ENCODE measurements around the gene RSRC1. TPM values are rescaled to one million over a fixed set of nuclear protein-coding genes. Genes with fewer than 3 reads are reported as not detected.

Gene RSRC1
- total and polyA plus RNA-seq, 5 donors from 2014 or later: 25.8 to 35.7 (median 30.1) TPM

DNA sequence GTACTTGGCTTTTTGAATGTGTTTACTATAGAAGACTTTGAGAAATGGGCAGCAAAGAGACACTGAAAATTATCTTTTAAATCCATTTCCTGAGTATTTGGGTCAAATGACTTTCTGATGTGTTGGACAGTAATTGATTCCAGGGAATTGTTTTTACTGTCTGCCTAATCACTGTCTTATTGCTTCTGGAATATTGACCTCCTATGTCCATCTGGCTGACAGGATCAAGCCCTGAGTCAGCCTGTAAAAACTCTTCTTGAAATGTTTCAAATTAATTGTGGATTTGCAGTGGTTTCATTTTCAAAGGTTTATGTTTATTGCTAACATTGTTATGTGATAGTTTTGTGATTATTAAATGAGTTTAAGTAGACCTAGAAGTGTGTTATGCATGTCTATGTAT is 410.5 kb downstream of the RSRC1 start:
- Histone ChIP-seq H3K27me3 (ENCODE audit: control insufficient read depth, insufficient read depth, low read length) (no peaks in the 10 kb centered on the region), H3K4me1 (ENCODE audit: control insufficient read depth, insufficient read depth, low read length, poor library complexity, severe bottlenecking) (no peaks in the 10 kb centered on the region), H3K4me3 (ENCODE audit: low read depth, low read length) (no peak overlapping the region), H3K36me3 (ENCODE audit: control insufficient read depth, insufficient read depth, low read length) (no peaks in the 10 kb centered on the region), H3K9me3 (ENCODE audit: control insufficient read depth in 2 of 2, low read length in 2 of 2) (no peaks in the 10 kb centered on the region), H3K27ac (ENCODE audit: insufficient read depth, low read length, poor library complexity, severe bottlenecking) (no peak overlapping the region)
- Mint-ChIP-seq H3K4me3 (no peak overlapping the region), H3K27ac (no peak overlapping the region), H3K9me3 (peaks cover 0 to 4% (median 0%) of the 10 kb centered on the region in 7 donors), H3K36me3 (peaks cover 3% of the 10 kb centered on the region), H3K27me3 (no peaks in the 10 kb centered on the region), H3K4me1 (peaks cover 0 to 10% (median 4%) of the 10 kb centered on the region in 4 donors)
- ATAC-seq (ENCODE audit: low read depth in 2 of 2): no peak
- no peak for DNase-seq

DNA sequence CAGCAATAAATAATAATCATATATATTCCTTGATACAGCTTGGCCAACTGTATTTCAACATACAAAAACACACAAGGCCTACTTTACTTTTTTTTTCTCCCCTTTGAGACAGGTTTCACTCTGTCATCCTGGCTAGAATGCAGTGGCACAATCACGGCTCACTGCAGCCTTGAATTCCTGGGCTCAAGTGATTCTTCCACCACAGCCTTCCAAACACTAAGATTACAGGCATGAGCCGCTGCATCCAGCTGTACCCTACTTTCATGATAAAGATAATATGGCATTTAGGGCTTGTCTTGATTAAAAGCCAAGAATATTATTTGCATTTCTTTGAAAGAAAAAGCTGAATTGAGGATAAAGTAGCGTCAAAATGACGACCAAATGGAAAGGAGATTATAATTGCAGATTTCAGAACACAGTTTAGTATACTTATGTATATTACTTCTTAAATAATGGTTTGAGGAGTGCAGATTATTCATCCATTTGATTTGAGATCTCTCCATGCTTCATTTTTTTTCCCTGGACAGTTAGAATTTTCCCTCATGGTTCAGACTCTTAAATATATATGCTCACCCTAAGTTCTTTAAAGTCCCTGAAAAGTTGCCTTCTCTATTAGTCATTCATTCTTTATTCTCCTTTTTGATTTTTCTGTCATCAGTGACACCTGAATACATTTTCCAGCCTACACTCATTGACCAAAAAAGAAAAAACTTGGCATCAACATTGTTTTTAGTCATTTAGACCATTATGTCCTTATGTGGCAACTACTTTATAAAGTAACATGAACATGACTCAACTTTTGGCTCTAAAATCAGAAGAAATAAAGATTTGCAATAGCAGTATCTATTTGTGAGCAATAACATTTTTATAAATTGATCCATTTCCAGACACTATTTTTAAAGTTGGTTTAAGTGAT is 412.6 kb downstream of the RSRC1 start:
- Histone ChIP-seq H3K4me3 (ENCODE audit: low read depth, low read length) (no peak overlapping the region), H3K4me1 (ENCODE audit: control insufficient read depth, insufficient read depth, low read length, poor library complexity, severe bottlenecking) (no peaks in the 10 kb centered on the region), H3K27ac (ENCODE audit: insufficient read depth, low read length, poor library complexity, severe bottlenecking) (no peak overlapping the region), H3K9me3 (ENCODE audit: control insufficient read depth in 2 of 2, low read length in 2 of 2) (no peaks in the 10 kb centered on the region), H3K36me3 (ENCODE audit: control insufficient read depth, insufficient read depth, low read length) (no peaks in the 10 kb centered on the region), H3K27me3 (ENCODE audit: control insufficient read depth, insufficient read depth, low read length) (no peaks in the 10 kb centered on the region)
- Mint-ChIP-seq H3K27me3 (no peaks in the 10 kb centered on the region), H3K4me1 (peaks cover 0 to 10% (median 4%) of the 10 kb centered on the region in 4 donors), H3K36me3 (peaks cover 3% of the 10 kb centered on the region), H3K4me3 (no peak overlapping the region), H3K27ac (no peak overlapping the region), H3K9me3 (peaks cover 0 to 3% (median 0%) of the 10 kb centered on the region in 7 donors)
- no peak for DNase-seq
- ATAC-seq (ENCODE audit: low read depth in 2 of 2): no peak

DNA sequence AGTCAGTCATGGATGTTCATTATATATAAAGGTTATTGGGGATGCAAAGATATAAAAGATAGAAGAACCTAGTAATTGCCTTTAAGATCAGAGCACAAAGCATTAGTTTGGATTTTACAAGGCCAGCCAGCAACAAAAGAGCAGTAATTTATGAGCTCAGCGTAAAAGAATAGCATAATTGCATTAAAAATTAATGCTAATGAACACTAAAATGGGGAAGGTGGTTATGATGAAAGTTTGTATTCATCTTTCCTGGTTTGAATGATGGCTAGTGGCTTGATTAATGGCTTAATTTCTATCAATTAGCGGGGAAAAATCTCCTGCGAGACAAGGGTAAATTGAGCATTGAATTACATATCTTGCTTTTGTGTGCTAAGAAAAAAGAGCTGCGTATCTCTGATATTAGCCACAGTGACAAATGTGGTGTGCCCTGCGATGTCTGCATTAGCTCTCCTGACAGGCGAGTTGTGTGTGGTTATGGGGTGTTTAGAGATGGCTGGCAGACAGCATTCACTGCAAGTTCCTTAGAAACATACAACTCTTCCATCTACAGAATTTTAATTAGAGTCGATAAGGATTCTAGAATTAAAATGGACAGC is 418.3 kb downstream of the RSRC1 start:
- Mint-ChIP-seq H3K27me3 (no peaks in the 10 kb centered on the region), H3K27ac (no peak overlapping the region), H3K36me3 (no peaks in the 10 kb centered on the region), H3K9me3 (peaks cover 0 to 3% (median 0%) of the 10 kb centered on the region in 7 donors), H3K4me3 (no peak overlapping the region), H3K4me1 (peaks cover 0 to 2% (median 0%) of the 10 kb centered on the region in 4 donors)
- no peaks in the 10 kb centered on the region for H3K4me1 ChIP-seq (ENCODE audit: control insufficient read depth, insufficient read depth, low read length, poor library complexity, severe bottlenecking)
- ATAC-seq (ENCODE audit: low read depth in 2 of 2): no peak
- H3K27me3 ChIP-seq (ENCODE audit: control insufficient read depth, insufficient read depth, low read length): no peaks in the 10 kb centered on the region
- no peaks in the 10 kb centered on the region for H3K9me3 ChIP-seq (ENCODE audit: control insufficient read depth in 2 of 2, low read length in 2 of 2)
- no peak overlapping the region for H3K4me3 ChIP-seq (ENCODE audit: low read depth, low read length)
- H3K27ac ChIP-seq (ENCODE audit: insufficient read depth, low read length, poor library complexity, severe bottlenecking): no peak overlapping the region
- H3K36me3 ChIP-seq (ENCODE audit: control insufficient read depth, insufficient read depth, low read length): no peaks in the 10 kb centered on the region
- no peak for DNase-seq

DNA sequence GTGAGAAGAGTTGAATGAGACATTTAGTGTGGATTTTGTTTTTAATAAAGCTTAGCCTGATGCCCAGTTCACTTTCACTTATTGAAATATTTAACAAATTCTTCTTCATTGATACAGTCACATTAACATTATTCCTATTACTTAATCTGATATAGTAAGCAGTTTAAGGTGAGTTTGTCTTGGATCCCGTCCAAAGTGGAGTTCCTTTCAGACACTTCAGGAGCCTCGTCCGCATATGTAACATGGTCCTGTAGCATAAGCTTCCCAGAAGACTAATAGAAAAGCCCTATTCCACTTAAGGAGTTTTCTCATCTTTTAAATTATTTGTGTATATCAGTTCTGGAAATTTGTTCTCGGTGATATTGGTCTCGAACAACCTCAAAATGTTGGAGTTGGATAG is 421.4 kb downstream of the RSRC1 start:
- H3K36me3 ChIP-seq (ENCODE audit: control insufficient read depth, insufficient read depth, low read length): no peaks in the 10 kb centered on the region
- no peak overlapping the region for H3K4me3 ChIP-seq (ENCODE audit: low read depth, low read length)
- ATAC-seq (ENCODE audit: low read depth in 2 of 2) (no peak), DNase-seq (no peak)
- no peaks in the 10 kb centered on the region for H3K4me1 ChIP-seq (ENCODE audit: control insufficient read depth, insufficient read depth, low read length, poor library complexity, severe bottlenecking)
- Mint-ChIP-seq H3K9me3 (no peaks in the 10 kb centered on the region), H3K4me1 (no peaks in the 10 kb centered on the region), H3K4me3 (no peak overlapping the region), H3K27me3 (no peaks in the 10 kb centered on the region), H3K36me3 (no peaks in the 10 kb centered on the region), H3K27ac (no peak overlapping the region)
- no peaks in the 10 kb centered on the region for H3K27me3 ChIP-seq (ENCODE audit: control insufficient read depth, insufficient read depth, low read length)
- no peaks in the 10 kb centered on the region for H3K9me3 ChIP-seq (ENCODE audit: control insufficient read depth in 2 of 2, low read length in 2 of 2)
- no peak overlapping the region for H3K27ac ChIP-seq (ENCODE audit: insufficient read depth, low read length, poor library complexity, severe bottlenecking)

DNA sequence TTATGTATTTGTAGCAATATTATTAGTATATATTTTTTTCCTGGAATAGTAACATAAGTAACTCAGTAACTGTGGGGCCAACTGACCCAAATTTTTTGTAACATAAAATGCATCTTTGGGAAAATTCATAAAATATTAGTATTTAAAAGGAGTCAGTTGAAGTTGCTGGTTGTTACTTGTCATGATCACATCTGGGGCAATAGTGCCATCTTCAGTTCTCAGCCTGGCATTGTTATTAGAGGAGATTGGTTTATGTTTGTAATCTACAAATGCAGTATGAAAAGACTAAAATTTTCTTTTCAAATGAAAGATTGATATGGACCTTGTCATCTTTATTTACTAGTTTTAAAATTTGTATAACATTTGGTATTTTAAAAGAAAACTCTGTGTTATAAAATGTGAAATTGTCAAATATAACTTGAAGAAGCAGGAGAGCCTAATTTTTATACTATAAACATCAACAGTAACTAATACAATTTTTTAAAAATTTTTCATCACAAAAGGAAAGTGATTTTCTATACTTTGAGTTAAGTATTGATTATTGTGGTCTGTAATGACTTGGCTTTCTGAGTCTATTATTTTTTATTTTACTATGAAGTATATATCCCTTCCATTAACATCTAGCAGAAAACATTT is 422.3 kb downstream of the RSRC1 start:
- ATAC-seq (ENCODE audit: low read depth in 2 of 2) (no peak), DNase-seq (peak in 2 of 3 donors; percentile 11 to 44)
- no peaks in the 10 kb centered on the region for H3K4me1 Mint-ChIP-seq
- no peaks in the 10 kb centered on the region for H3K9me3 ChIP-seq (ENCODE audit: control insufficient read depth in 2 of 2, low read length in 2 of 2)
- H3K27me3 ChIP-seq (ENCODE audit: control insufficient read depth, insufficient read depth, low read length): no peaks in the 10 kb centered on the region
- H3K27ac Mint-ChIP-seq: no peak overlapping the region
- H3K4me3 Mint-ChIP-seq: no peak overlapping the region
- no peak overlapping the region for H3K27ac ChIP-seq (ENCODE audit: insufficient read depth, low read length, poor library complexity, severe bottlenecking)
- H3K4me1 ChIP-seq (ENCODE audit: control insufficient read depth, insufficient read depth, low read length, poor library complexity, severe bottlenecking): no peaks in the 10 kb centered on the region
- no peaks in the 10 kb centered on the region for H3K36me3 Mint-ChIP-seq
- H3K27me3 Mint-ChIP-seq: no peaks in the 10 kb centered on the region
- no peak overlapping the region for H3K4me3 ChIP-seq (ENCODE audit: low read depth, low read length)
- no peaks in the 10 kb centered on the region for H3K36me3 ChIP-seq (ENCODE audit: control insufficient read depth, insufficient read depth, low read length)
- H3K9me3 Mint-ChIP-seq: no peaks in the 10 kb centered on the region

DNA sequence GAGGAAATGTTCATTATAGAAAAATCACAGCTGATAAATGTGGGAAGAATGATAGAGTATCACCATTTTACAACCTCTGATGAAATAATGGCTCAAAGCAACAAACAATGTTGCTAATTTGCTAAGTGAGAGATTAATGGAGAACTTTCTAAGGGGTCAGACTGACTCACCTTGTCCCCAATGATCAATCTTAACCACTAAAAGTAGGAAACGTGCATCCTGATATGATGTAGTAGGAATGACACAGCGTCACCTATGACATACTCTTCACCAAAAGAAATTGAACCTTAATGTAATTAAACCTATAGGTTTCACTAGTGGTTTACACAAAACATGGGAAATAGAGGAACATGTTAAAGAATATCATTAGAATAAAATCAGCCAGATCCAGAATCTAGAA is 426.0 kb downstream of the RSRC1 start:
- Mint-ChIP-seq H3K4me3 (no peak overlapping the region), H3K27ac (no peak overlapping the region), H3K36me3 (peaks cover 4% of the 10 kb centered on the region), H3K27me3 (no peaks in the 10 kb centered on the region), H3K4me1 (no peaks in the 10 kb centered on the region), H3K9me3 (no peaks in the 10 kb centered on the region)
- Histone ChIP-seq H3K27ac (ENCODE audit: insufficient read depth, low read length, poor library complexity, severe bottlenecking) (no peak overlapping the region), H3K36me3 (ENCODE audit: control insufficient read depth, insufficient read depth, low read length) (no peaks in the 10 kb centered on the region), H3K9me3 (ENCODE audit: control insufficient read depth in 2 of 2, low read length in 2 of 2) (no peaks in the 10 kb centered on the region), H3K4me3 (ENCODE audit: low read depth, low read length) (no peak overlapping the region), H3K27me3 (ENCODE audit: control insufficient read depth, insufficient read depth, low read length) (no peaks in the 10 kb centered on the region), H3K4me1 (ENCODE audit: control insufficient read depth, insufficient read depth, low read length, poor library complexity, severe bottlenecking) (no peaks in the 10 kb centered on the region)
- ATAC-seq (ENCODE audit: low read depth in 2 of 2) (no peak), DNase-seq (no peak)

DNA sequence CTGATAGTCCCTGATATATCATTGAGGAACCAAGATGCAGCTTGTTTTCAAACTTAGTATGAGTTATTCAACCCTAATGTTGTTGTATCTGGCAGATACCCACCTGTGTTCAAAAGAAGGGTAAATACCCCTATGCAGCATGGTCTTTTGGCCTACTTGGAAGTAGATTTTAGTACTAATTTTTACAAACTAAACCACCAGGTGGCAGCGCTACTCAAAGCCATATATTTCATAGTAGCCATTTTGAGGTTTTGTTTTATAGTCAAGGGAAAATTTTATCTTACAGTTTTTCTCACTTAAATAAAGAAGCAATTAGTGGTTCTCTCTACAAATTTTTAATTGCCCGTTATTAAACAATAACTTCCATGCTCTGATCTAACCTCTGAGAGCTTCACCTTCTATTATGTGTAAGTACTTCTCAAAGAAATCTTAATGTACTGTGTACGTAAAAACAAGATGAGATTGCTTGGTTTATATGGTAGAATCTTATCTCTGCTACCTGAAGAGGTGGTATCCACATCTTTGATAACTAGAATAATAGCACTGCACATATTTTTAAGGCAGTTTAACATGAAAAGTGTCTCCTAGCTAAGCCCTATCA is 429.6 kb downstream of the RSRC1 start:
- no peaks in the 10 kb centered on the region for H3K9me3 ChIP-seq (ENCODE audit: control insufficient read depth in 2 of 2, low read length in 2 of 2)
- H3K27me3 ChIP-seq (ENCODE audit: control insufficient read depth, insufficient read depth, low read length): no peaks in the 10 kb centered on the region
- no peak overlapping the region for H3K4me3 Mint-ChIP-seq
- no peaks in the 10 kb centered on the region for H3K4me1 ChIP-seq (ENCODE audit: control insufficient read depth, insufficient read depth, low read length, poor library complexity, severe bottlenecking)
- no peaks in the 10 kb centered on the region for H3K9me3 Mint-ChIP-seq
- no peaks in the 10 kb centered on the region for H3K4me1 Mint-ChIP-seq
- no peaks in the 10 kb centered on the region for H3K27me3 Mint-ChIP-seq
- peaks cover 9% of the 10 kb centered on the region for H3K36me3 Mint-ChIP-seq
- no peak overlapping the region for H3K4me3 ChIP-seq (ENCODE audit: low read depth, low read length)
- ATAC-seq (ENCODE audit: low read depth in 2 of 2) (no peak), DNase-seq (peak; percentile 6 to 68 (median 45))
- H3K27ac Mint-ChIP-seq: no peak overlapping the region
- peaks cover 9% of the 10 kb centered on the region for H3K36me3 ChIP-seq (ENCODE audit: control insufficient read depth, insufficient read depth, low read length)
- H3K27ac ChIP-seq (ENCODE audit: insufficient read depth, low read length, poor library complexity, severe bottlenecking): no peak overlapping the region
